ENCODE measurements around the gene NMRK1. TPM values are rescaled to one million over a fixed set of nuclear protein-coding genes. Genes with fewer than 3 reads are reported as not detected.

Gene NMRK1
- polyA plus RNA-seq (2011; rRNA removed) (10.2 and 14.4 TPM in 2 replicates), polyA minus RNA-seq (2011; rRNA and poly(A)+ RNA removed) (1.9 and 3.5 TPM in 2 replicates)

DNA sequence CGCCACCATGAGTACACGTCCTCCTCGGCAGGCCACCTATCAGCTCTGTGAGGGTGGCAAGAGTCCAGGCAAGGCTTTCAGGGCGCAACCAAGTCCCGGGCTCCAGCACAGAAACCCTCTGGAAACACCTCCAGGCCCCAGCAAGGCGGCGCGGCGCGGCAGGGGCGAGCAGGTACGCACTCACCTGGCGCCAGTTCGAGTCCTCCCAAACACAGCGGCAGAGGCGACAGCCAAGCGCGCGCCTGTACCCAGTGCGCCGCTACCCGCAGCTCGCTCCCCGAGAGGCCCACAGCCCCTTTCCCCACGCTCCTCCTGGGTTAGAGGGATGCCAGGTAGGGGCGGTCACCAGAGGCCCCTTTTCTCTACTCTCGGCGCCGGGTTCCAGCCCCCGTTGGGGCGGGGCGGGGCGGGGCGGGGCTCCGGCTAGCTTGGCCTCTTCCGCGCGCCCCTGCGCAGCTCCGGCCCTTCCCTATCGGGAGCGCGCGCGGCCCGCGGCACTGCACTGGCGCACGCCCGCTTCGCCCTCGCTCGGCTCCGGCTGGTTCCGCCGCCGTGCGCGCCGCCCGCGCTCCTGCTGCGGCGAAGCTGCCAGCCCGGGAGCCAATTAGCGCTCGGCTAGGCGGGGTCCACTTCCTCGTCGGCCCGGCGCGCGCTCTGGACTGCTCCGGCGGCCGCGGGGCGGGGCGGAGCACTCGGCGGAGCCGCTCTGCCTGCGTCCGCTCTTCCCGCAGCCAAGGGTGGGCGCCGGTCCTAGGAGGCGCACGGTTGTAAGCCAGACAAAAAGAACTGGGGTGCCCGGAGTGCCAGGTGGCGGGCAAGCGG lies at the start of gene NMRK1, which contains the start of gene OSTF1:
NMRK1 (minus strand) TSS at position 332 of the 822 bp plus-strand sequence. CDS start 5,040 bp downstream, outside the sequence.
OSTF1 (plus strand) TSS at position 691 of the 822 bp plus-strand sequence. CDS start 179 bp downstream, outside the sequence.
- peak; percentile 89 for DNase-seq (ENCODE audit: low read depth, low spot score)
- TF ChIP-seq, protein P1, sequence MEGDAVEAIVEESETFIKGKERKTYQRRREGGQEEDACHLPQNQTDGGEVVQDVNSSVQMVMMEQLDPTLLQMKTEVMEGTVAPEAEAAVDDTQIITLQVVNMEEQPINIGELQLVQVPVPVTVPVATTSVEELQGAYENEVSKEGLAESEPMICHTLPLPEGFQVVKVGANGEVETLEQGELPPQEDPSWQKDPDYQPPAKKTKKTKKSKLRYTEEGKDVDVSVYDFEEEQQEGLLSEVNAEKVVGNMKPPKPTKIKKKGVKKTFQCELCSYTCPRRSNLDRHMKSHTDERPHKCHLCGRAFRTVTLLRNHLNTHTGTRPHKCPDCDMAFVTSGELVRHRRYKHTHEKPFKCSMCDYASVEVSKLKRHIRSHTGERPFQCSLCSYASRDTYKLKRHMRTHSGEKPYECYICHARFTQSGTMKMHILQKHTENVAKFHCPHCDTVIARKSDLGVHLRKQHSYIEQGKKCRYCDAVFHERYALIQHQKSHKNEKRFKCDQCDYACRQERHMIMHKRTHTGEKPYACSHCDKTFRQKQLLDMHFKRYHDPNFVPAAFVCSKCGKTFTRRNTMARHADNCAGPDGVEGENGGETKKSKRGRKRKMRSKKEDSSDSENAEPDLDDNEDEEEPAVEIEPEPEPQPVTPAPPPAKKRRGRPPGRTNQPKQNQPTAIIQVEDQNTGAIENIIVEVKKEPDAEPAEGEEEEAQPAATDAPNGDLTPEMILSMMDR (IDR thresholded peaks at IDR 0.05; ENCODE audit: low read depth, low read length), result no peak
- Histone ChIP-seq H3K9me3 (ENCODE audit: control insufficient read depth, insufficient read depth, low read length) (peaks cover 4% of the 10 kb centered on the region; the same call in 1 of the 2 replicates), H3K27ac (ENCODE audit: low read depth, low read length) (peak within 1 kb of the TSS; percentile 78), H3K4me3 (ENCODE audit: low read depth, low read length) (peak within 1 kb of the TSS; percentile 98), H3K27me3 (ENCODE audit: control insufficient read depth, insufficient read depth, low read length) (no peaks in the 10 kb centered on the region)
- POLR2A ChIA-PET, result interaction anchor here (0.6 to 1.8 kb wide), 7 partner anchors 20 to 1113 kb away, joined by 3 to 8 read pairs (median 5); partner anchors contain the start of gene CARNMT1
- CTCF ChIA-PET, result interaction anchor here (0.6 to 1.3 kb wide), 7 partner anchors 15 to 1380 kb away, joined by 3 to 5 read pairs (median 3); partner anchors contain the start of gene C9orf40

DNA sequence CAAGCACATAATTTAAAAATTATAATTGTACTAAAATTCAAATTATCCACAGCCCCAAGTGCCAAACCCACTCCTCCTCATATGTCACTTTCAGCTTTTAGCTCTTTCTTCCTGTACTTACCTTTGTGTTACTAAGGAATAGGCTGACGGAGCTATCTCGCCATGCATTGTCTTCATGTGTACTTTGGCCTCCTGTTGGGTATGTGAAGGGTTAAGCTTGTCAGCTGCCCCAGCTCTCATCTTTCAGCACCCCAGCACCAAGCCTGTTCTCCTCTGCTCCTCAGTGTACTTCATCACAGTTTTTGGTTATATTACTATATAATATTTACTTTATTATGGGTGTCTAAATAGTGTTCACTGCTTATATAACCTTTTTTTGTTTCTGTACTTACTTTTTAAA lies 46.5 kb upstream of the NMRK1 start:
- no peaks in the 10 kb centered on the region for H3K27me3 ChIP-seq (ENCODE audit: control insufficient read depth, insufficient read depth, low read length)
- no peak overlapping the region for H3K27ac ChIP-seq (ENCODE audit: low read depth, low read length)
- ChIA-PET CTCF (no interaction called here), POLR2A (no interaction called here)
- no peak overlapping the region for H3K4me3 ChIP-seq (ENCODE audit: low read depth, low read length)
- TF ChIP-seq, protein P1 (IDR thresholded peaks at IDR 0.05; ENCODE audit: low read depth, low read length), result no peak
- no peaks in the 10 kb centered on the region for H3K9me3 ChIP-seq (ENCODE audit: control insufficient read depth, insufficient read depth, low read length)
- DNase-seq (ENCODE audit: low read depth, low spot score), result no peak

DNA sequence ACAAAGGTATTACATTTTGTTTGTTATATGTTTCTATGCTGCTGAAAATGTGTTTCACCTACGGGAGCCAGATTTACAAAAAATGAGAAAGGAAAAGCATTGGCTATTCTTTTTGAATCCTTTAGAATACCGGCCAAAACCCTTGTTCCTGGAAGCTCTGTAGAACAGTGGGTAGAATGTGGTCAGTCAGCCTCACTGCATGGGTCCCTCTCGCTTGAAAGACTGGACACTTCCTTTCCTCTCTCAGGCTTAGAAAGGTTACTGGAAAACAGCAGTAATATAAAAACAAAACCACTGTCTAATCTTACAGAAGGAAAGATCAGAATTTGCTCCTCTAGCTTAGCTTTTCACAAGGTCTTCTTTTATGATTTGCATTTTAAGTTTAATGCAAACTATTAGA lies 45.4 kb upstream of the NMRK1 start:
- CTCF ChIA-PET, result interaction anchor here (0.8 kb wide), 1 partner anchor 15 kb away, joined by 3 read pairs; no protein-coding TSS in a partner anchor

DNA sequence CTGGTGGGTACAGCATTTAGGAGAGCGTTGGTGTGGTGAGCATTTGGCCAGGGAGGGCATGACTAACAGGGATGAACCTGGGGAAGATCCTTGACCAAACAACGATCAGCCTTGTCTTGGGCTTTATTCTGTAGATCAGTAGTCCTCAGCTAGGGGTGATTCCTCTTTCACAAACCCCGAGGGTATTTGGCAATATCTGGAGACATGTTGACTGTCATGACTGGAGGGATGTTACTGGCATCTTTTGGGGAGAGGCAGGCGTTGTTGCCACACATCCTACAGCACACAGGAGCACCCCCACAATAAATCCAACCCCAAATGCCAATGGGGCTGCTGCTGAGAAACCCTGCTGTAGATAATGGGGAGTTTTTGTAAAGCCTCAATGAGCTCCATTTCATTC lies 44.3 kb upstream of the NMRK1 start:
- Histone ChIP-seq H3K9me3 (ENCODE audit: control insufficient read depth, insufficient read depth, low read length) (no peaks in the 10 kb centered on the region), H3K27me3 (ENCODE audit: control insufficient read depth, insufficient read depth, low read length) (no peaks in the 10 kb centered on the region), H3K4me3 (ENCODE audit: low read depth, low read length) (no peak overlapping the region), H3K27ac (ENCODE audit: low read depth, low read length) (no peak overlapping the region)
- no peak for DNase-seq (ENCODE audit: low read depth, low spot score)
- CTCF ChIA-PET, result interaction anchor here (1.3 kb wide), 1 partner anchor 180 kb away, joined by 5 read pairs; the partner anchor contains the start of gene C9orf40
- TF ChIP-seq, protein P1 (IDR thresholded peaks at IDR 0.05; ENCODE audit: low read depth, low read length), result no peak
- POLR2A ChIA-PET, result no interaction called here

More for the DNA sequence above, 45.4 kb upstream of the NMRK1 start:
- H3K27ac ChIP-seq (ENCODE audit: low read depth, low read length), result no peak overlapping the region
- no peak overlapping the region for H3K4me3 ChIP-seq (ENCODE audit: low read depth, low read length)
- DNase-seq (ENCODE audit: low read depth, low spot score), result no peak
- no peaks in the 10 kb centered on the region for H3K9me3 ChIP-seq (ENCODE audit: control insufficient read depth, insufficient read depth, low read length)
- POLR2A ChIA-PET, result no interaction called here
- no peaks in the 10 kb centered on the region for H3K27me3 ChIP-seq (ENCODE audit: control insufficient read depth, insufficient read depth, low read length)
- TF ChIP-seq, protein P1 (IDR thresholded peaks at IDR 0.05; ENCODE audit: low read depth, low read length), result no peak

DNA sequence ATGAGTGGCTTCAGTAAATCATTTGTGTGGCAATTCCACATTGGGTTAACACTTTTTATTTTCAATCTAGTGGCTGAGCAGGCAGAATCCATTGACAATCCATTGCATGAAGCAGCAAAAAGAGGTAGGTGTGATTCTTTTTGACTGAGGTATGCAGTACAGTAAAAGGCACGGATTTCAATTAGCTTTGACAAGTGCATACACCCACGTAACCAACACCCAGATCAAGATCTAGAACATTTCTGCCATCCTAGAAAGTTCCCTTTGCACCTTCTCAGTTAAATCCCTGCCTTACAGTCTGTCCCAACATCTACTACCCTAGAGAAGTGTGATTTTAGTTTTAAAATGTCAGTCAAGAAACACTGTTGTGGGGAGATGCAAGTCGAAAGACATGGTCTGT lies 43.7 kb upstream of the NMRK1 start:
- H3K9me3 ChIP-seq (ENCODE audit: control insufficient read depth, insufficient read depth, low read length), result no peaks in the 10 kb centered on the region
- no peak for DNase-seq (ENCODE audit: low read depth, low spot score)
- ChIA-PET CTCF (interaction anchor here (1.3 kb wide), 1 partner anchor 179 kb away, joined by 5 read pairs; the partner anchor contains the start of gene C9orf40), POLR2A (no interaction called here)
- no peak overlapping the region for H3K27ac ChIP-seq (ENCODE audit: low read depth, low read length)
- no peaks in the 10 kb centered on the region for H3K27me3 ChIP-seq (ENCODE audit: control insufficient read depth, insufficient read depth, low read length)
- H3K4me3 ChIP-seq (ENCODE audit: low read depth, low read length), result no peak overlapping the region
- TF ChIP-seq, protein P1 (IDR thresholded peaks at IDR 0.05; ENCODE audit: low read depth, low read length), result no peak
